ENCODE results near the gene CDC14B.
A peak's percentile ranks its signal among the peaks of the same experiment; 100 is the strongest.
"Not testable (repeated sequence)": the region's sequence is repeated elsewhere in the genome, so short reads cannot be mapped to it uniquely, and the experiment has no call there.

The CDC14B gene

DNA sequence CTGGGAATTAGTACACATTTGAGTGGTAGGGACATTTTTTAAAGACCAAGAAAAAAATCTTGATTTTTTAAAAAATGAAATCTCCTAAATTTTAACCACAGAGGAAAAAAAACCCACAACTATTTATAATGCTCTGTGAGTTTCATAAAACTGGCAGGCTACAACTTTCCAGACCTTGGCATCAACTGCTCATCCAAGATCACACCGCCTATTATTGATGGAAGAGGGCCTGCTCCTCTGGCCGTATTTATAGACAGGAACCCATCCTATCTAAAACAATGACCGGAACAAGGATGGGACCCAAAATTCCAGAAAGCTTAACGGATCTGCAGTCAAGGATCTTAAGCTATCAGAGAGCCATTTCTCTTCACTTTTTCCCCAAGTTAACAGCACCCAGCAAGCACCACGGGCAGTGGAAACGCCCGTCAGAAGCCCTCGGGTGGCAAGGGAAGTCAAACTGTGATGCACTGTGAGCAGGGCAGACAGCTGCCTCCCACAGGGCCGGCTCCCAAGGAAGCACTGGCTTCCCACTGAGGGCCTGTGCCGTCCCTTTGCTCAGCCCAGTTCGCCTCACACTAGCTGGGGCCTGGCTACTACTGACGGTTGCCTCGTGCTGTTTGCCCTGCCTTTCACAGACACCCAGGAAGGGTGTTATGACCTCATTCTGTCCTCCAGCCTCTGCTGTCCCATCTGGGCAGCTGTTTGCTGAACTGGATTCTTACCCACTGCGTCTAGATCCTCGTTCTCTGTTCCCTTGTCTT is 62.8 kb downstream of the CDC14B start:
- no peak for DNase-seq
- no peaks in the 10 kb centered on the region for H3K36me3 Mint-ChIP-seq
- no peak overlapping the region for H3K27ac Mint-ChIP-seq
- no peaks in the 10 kb centered on the region for H3K27me3 Mint-ChIP-seq
- no peaks in the 10 kb centered on the region for H3K4me1 Mint-ChIP-seq
- no peaks in the 10 kb centered on the region for H3K9me3 Mint-ChIP-seq
- no peak overlapping the region for H3K4me3 Mint-ChIP-seq
- CTCF ChIA-PET: no interaction called here

DNA sequence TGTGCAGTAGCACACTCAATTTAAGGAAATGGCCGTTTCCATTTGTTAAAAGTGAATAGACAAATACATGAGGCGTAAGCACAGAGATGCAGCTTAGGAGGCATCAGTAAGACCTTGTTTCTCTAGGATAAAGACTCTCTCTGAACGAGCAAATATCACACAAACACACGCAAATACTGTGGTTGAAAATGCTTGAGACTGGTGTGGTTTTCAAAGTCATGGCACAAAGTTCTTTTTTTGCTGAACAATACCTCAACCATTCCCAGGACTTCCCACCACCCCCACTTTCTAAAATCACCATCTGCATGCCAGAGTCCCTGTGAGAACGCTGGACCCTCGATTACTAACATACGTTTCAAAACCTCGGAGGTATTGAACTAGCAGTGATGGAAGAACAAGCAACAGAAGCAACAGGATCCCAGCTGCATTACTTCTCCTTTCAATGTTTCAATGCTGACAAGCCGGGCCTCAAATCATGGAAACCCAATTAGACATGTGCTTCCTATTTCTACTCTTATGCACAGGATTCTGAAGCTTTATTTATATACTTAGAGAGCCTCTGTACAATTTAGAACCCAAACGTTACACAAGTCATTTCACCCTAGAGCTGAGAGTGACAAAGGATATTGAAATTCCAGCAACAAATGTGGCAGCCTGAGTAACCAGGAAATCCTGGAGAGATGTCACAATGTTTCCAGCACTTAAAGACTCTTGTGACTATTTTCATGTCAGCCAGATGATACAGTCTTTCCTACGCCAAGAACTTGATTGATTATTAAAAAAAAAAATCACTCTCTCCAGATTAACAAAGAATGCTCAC is 63.9 kb downstream of the CDC14B start:
- no peaks in the 10 kb centered on the region for H3K27me3 Mint-ChIP-seq
- no peaks in the 10 kb centered on the region for H3K36me3 Mint-ChIP-seq
- DNase-seq: no peak
- CTCF ChIA-PET: no interaction called here
- no peak overlapping the region for H3K4me3 Mint-ChIP-seq
- no peaks in the 10 kb centered on the region for H3K9me3 Mint-ChIP-seq
- no peaks in the 10 kb centered on the region for H3K4me1 Mint-ChIP-seq
- no peak overlapping the region for H3K27ac Mint-ChIP-seq

DNA sequence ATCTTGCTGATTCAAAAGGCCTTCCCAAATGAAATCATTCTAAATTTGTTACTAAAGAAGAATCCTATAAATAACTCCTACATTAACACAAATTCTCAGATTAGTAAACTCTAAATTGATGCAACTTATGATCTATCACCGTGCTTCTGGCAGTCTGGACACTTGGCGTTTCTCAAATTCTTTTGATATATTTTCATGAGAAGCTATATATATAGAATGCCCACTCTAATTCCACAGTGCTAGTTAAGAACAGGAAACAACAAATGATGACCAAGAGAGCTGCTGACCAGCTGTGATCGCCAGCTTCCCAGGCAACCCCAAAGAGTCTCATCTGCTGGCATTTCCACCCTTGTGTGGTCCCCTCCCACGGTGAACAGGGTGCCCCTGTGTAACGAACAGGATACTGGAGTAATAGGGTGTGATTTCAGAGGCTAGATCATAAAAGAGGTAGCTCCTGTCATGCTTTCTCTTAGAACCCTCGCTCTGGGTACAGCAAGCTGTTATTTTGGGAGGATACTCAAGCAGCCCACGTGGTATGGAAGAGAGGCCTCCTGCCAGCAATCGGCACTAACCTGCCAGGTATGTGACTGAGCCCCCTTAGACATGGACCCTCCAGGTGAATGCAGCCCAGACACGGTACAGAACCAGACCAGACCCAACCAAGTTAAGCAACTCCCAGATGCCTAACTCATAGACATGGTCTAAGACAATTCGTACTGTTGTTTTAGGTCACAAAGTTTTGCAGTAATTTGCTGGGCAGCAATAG is 64.7 kb downstream of the CDC14B start:
- no peaks in the 10 kb centered on the region for H3K9me3 Mint-ChIP-seq
- no peak for DNase-seq
- no peaks in the 10 kb centered on the region for H3K4me1 Mint-ChIP-seq
- H3K36me3 Mint-ChIP-seq: no peaks in the 10 kb centered on the region
- H3K27me3 Mint-ChIP-seq: no peaks in the 10 kb centered on the region
- CTCF ChIA-PET: no interaction called here
- H3K27ac Mint-ChIP-seq: no peak overlapping the region
- H3K4me3 Mint-ChIP-seq: no peak overlapping the region

DNA sequence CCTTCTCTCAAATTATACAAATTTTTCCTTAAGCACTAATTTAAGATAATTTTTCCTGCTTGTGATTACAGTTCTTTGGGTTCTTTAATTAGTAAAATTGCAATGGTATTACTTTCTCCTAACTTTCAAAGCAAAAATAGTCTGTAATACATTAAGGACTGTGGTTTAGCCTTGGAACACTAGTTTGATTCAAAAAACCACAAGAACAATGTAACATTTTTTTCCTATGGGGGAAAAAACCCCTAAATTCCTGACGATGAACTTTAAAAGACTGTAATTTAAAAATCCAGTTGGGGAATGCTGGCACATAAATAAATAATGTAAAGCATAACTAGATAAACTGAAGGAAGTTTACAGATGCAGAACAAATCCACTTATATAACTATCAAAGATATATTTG is 65.3 kb downstream of the CDC14B start:
- Mint-ChIP-seq H3K36me3 (no peaks in the 10 kb centered on the region), H3K9me3 (no peaks in the 10 kb centered on the region), H3K4me1 (no peaks in the 10 kb centered on the region), H3K4me3 (no peak overlapping the region), H3K27ac (no peak overlapping the region), H3K27me3 (no peaks in the 10 kb centered on the region)
- CTCF ChIA-PET: no interaction called here
- no peak for DNase-seq

DNA sequence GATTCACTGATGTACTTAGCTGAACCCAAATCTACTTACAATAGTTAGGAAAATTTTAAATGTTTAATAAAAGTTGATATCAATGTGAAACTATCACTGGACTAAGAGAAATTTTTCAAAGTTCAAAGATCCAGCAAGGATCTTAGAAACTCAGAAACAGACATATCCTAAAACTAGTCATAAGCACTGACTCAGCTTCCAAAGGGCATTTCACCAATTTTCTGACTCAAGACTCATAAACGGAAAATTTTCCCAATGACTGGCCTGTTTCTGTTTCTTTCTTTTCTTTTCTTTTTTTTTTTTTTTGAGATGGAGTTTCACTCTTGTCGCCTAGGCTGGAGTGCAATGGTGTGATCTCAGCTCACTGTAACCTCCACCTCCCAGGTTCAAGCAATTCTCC is 66.6 kb downstream of the CDC14B start:
- Mint-ChIP-seq H3K4me1 (no peaks in the 10 kb centered on the region), H3K27ac (no peak overlapping the region), H3K9me3 (no peaks in the 10 kb centered on the region), H3K36me3 (no peaks in the 10 kb centered on the region), H3K4me3 (no peak overlapping the region), H3K27me3 (no peaks in the 10 kb centered on the region)
- no peak for DNase-seq
- CTCF ChIA-PET: no interaction called here

DNA sequence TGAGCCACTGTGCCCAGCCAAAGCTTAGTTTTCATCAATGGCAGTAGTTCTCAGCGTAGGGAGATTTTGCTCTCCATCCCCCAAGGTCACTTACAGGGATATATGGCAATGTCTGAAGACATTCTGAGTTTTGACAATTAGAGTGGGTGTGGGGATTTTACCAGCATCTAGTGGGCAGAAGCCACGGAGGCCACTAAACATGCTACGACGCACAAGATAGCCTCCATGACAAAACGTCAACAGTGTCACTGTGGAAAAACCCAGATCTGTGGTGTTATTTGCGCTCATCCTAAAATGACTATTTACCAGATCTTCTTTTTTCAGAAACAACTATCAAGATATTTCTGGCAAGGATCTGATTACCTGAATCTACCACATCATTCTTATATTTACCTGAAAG is 68.2 kb downstream of the CDC14B start:
- Mint-ChIP-seq H3K4me1 (no peaks in the 10 kb centered on the region), H3K9me3 (no peaks in the 10 kb centered on the region), H3K36me3 (no peaks in the 10 kb centered on the region), H3K27me3 (no peaks in the 10 kb centered on the region), H3K27ac (no peak overlapping the region), H3K4me3 (no peak overlapping the region)
- CTCF ChIA-PET: no interaction called here
- DNase-seq: no peak

DNA sequence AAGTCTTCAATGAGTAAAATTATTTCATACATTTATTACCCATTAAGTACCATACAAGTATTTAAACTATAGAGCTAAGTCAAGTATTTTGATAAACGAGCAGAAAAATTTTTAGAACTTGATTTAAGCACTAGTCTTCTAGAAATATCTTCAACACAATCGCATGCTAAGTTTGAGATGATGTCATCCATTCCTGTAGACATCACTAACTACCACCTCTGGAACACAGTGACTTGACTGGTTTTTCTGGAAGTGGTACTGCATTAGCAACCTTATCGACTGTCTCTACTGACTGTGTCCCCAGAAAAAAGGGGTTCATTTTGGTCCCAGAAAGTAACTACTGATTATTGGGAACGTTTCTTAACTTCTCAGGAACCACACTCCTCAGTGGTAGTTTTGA is 69.0 kb downstream of the CDC14B start:
- Mint-ChIP-seq H3K9me3 (no peaks in the 10 kb centered on the region), H3K36me3 (no peaks in the 10 kb centered on the region), H3K4me3 (no peak overlapping the region), H3K27ac (no peak overlapping the region), H3K4me1 (no peaks in the 10 kb centered on the region), H3K27me3 (no peaks in the 10 kb centered on the region)
- no peak for DNase-seq
- CTCF ChIA-PET: interaction anchor here (1.1 kb wide), 1 partner anchor 16 kb away, joined by 4 read pairs; no protein-coding TSS in a partner anchor

DNA sequence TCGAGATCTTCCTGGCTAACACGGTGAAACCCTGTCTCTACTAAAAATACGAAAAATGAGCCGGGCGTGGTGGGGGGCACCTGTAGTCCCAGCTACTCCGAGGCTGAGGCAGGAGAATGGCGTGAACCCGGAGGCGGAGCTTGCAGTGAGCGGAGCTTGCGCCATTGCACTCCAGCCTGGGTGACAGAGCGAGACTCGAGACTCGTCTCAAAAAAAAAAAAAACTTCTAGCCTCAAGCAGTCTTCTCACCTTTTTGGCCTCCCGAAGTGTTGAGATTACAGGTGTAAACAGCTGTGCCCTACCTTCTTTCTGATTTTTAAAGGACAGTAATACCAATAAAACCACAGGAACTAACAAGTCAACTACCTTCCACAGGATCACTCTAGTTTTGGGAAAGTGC is 76.5 kb downstream of the CDC14B start:
- DNase-seq, H3K27me3 Mint-ChIP-seq, H3K9me3 Mint-ChIP-seq, H3K4me1 Mint-ChIP-seq, H3K4me3 Mint-ChIP-seq, H3K36me3 Mint-ChIP-seq, H3K27ac Mint-ChIP-seq, CTCF ChIA-PET: not testable (repeated sequence)

DNA sequence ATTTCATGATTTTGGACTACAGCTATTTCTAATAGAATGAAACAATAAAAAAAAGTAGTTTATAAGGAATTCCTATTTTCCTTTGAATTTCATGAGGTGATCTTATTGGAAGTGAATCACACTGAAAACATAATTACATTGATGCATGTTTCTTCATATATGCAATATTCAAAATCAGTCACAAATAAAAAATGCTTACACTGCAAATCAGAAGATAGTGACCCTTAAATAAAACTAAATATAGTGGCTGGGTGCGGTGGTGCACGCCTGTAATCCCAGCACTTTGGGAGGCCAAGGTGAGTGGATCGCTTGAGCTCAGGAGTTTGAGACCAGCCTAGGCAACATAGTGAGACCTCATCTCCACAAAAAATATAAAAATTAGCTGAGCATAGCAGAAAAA is 79.5 kb downstream of the CDC14B start:
- no peak overlapping the region for H3K4me3 Mint-ChIP-seq
- CTCF ChIA-PET: no interaction called here
- DNase-seq: no peak
- H3K27ac Mint-ChIP-seq: no peak overlapping the region
- no peaks in the 10 kb centered on the region for H3K27me3 Mint-ChIP-seq
- no peaks in the 10 kb centered on the region for H3K9me3 Mint-ChIP-seq
- no peaks in the 10 kb centered on the region for H3K36me3 Mint-ChIP-seq
- no peaks in the 10 kb centered on the region for H3K4me1 Mint-ChIP-seq

DNA sequence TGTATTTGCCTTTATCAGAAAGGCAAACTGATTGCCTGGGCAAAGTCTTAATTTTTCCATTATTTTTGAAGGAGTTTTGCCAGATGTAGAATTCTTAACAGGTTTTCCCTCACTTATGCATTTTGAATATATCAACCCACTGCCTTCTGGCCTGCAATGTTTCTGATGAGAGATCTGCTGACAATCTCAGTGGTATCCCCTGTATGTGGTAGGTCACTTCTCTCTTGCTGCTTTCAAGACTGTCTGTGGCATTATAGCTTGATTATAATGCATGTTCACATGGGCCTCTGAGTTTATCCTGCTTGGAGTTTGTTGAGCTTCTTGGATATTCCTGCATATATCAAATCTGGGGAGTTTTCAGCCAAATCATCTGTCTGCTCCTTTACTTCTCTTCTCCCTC is 87.5 kb downstream of the CDC14B start:
- H3K4me3 Mint-ChIP-seq: no peak overlapping the region
- H3K27me3 Mint-ChIP-seq: no peaks in the 10 kb centered on the region
- no peaks in the 10 kb centered on the region for H3K36me3 Mint-ChIP-seq
- H3K9me3 Mint-ChIP-seq: peaks cover 4% of the 10 kb centered on the region
- H3K27ac Mint-ChIP-seq: no peak overlapping the region
- CTCF ChIA-PET: no interaction called here
- H3K4me1 Mint-ChIP-seq: no peaks in the 10 kb centered on the region
- no peak for DNase-seq

DNA sequence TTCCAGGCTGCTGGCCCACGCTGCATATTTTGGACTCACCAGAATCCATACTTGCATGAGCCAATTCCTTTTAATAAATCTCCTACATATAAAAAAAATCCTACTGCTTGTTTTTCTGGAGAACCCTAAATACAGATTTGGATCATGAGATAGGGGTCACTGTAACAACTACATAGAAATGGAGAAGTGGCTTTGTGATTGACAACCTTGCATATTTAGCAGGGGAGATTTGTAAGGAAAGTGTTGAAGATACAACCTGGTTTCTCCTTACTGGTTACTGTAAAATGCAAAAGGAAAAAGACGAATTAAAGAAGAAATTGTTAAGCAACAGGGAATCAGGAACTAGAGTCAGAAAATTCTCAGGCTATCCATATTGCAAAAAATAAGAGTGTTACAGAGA is 94.9 kb downstream of the CDC14B start:
- Mint-ChIP-seq H3K27me3 (no peaks in the 10 kb centered on the region), H3K4me1 (peaks cover 14% of the 10 kb centered on the region), H3K9me3 (no peaks in the 10 kb centered on the region), H3K4me3 (no peak overlapping the region), H3K27ac (no peak overlapping the region), H3K36me3 (no peaks in the 10 kb centered on the region)
- CTCF ChIA-PET: no interaction called here
- no peak for DNase-seq

DNA sequence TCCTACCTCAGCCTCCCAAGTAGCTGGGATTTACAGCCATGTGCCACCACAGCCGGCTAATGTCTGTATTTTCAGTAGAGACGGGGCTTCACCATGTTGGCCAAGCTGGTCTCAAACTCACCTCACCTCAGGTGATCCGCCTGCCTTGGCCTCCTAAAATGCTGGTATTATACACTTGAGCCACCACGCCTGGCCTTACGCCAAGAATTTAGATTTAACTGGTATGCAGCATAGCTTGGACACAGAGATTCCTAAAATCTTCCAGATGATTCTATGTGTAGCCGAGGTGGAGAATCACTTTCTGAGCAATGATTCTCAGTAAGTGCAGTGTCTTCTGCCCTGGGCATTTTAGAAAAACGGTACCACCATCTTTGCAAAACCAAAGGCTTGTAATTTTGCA is 95.6 kb downstream of the CDC14B start:
- no peak for DNase-seq
- Mint-ChIP-seq H3K4me1 (peaks cover 14% of the 10 kb centered on the region), H3K27ac (no peak overlapping the region), H3K4me3 (no peak overlapping the region), H3K36me3 (no peaks in the 10 kb centered on the region), H3K9me3 (no peaks in the 10 kb centered on the region), H3K27me3 (no peaks in the 10 kb centered on the region)
- CTCF ChIA-PET: no interaction called here

DNA sequence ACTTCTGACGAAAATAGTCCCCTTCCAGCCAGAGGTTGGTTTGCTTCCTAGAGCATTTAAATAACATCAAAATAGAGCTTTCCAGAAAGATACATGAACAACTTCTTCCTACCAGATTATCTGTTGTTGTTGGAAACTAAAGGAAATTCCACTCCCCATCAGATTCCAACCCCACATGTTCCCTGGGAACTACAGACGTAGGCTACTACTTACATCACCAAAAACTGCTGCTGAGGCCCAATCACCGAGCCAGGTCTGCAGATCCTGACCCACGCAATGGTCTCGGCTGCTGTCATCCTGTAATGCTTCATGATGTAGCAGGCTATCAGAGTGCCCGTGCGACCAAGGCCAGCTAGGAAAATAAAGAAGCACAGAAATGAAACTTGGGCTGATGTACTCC is 96.3 kb downstream of the CDC14B start:
- no peaks in the 10 kb centered on the region for H3K9me3 Mint-ChIP-seq
- H3K27ac Mint-ChIP-seq: no peak overlapping the region
- CTCF ChIA-PET: no interaction called here
- no peak for DNase-seq
- H3K36me3 Mint-ChIP-seq: no peaks in the 10 kb centered on the region
- H3K27me3 Mint-ChIP-seq: no peaks in the 10 kb centered on the region
- H3K4me1 Mint-ChIP-seq: peaks cover 14% of the 10 kb centered on the region
- H3K4me3 Mint-ChIP-seq: no peak overlapping the region

DNA sequence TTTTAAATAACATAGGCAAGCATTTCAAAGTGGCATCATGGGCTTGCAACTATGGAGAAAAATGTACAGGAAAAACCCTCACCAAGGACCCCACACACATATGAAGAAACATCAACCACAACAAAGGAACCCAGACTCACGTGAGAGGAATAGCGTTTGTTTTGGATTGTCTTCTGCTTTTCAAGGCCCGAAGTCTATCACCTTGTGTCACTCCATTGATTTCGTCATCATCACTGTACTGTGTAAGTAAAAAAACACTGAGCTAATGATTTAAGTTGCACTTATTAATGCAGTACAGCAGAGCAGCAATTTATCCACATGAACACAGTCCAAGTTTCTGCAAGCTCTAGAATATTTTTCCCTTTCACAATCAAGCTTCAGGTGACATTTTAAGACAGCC is 97.3 kb downstream of the CDC14B start:
- Mint-ChIP-seq H3K27me3 (no peaks in the 10 kb centered on the region), H3K4me3 (no peak overlapping the region), H3K4me1 (peaks cover 14% of the 10 kb centered on the region), H3K36me3 (no peaks in the 10 kb centered on the region), H3K9me3 (no peaks in the 10 kb centered on the region), H3K27ac (peak overlapping the region; percentile 28)
- DNase-seq: no peak
- CTCF ChIA-PET: no interaction called here

DNA sequence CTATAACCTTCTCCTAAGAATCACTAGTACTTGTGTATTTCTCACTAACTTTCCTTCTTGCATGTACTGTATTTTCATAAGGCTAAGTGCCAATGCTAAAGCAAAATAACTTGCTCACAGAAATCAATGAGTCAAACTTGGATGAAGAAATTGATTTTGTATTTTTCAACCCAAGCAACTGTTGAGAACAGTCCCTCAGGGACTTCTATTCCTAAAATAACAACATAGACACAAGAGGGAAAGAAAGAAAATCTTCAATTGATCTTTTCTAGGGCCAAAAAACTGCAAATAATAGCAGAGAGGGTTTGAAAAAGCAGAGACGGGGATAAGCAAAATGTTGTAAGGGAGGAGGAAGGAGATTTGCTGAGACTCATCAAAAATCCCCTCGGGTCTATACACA is 99.9 kb downstream of the CDC14B start:
- no peak for DNase-seq
- Mint-ChIP-seq H3K4me3 (no peak overlapping the region), H3K4me1 (peaks cover 14% of the 10 kb centered on the region), H3K36me3 (no peaks in the 10 kb centered on the region), H3K9me3 (no peaks in the 10 kb centered on the region), H3K27ac (no peak overlapping the region), H3K27me3 (no peaks in the 10 kb centered on the region)
- CTCF ChIA-PET: no interaction called here
